Endothelial cell (in vitro differentiated cells): ENCODE results near the gene ZNF638. TPM values are rescaled to one million over a fixed set of nuclear protein-coding genes. Genes with fewer than 3 reads are reported as not detected.

Experiments used
- DNase-seq: peaks from one replicate; pipeline ENCODE4 v3.0.0; 2021; ENCODE audit warnings: low spot score
- H3K27ac Mint-ChIP-seq: one replicate; pipeline ENCODE4 v1.8.0; 2021; ENCODE audit warnings: mixed read lengths, inconsistent platforms; ENCODE audit not compliant: unreplicated experiment
- H3K27me3 Mint-ChIP-seq: one replicate; pipeline ENCODE4 v1.8.0; 2021; ENCODE audit warnings: mild to moderate bottlenecking, moderate library complexity, mixed read lengths, inconsistent platforms; ENCODE audit not compliant: unreplicated experiment
- H3K36me3 Mint-ChIP-seq: one replicate; pipeline ENCODE4 v1.8.0; 2021; ENCODE audit warnings: mild to moderate bottlenecking, low read depth, mixed read lengths, inconsistent platforms; ENCODE audit not compliant: unreplicated experiment
- H3K4me1 Mint-ChIP-seq: one replicate; pipeline ENCODE4 v1.8.0; 2021; ENCODE audit warnings: mild to moderate bottlenecking, mixed read lengths, inconsistent platforms; ENCODE audit not compliant: unreplicated experiment
- H3K4me3 Mint-ChIP-seq: one replicate; pipeline ENCODE4 v1.8.0; 2021; ENCODE audit warnings: mild to moderate bottlenecking, mixed read lengths, inconsistent platforms; ENCODE audit not compliant: unreplicated experiment
- H3K9me3 Mint-ChIP-seq: one replicate; pipeline ENCODE4 v1.8.0; 2021; ENCODE audit warnings: mixed read lengths, inconsistent platforms; ENCODE audit not compliant: unreplicated experiment
- total RNA-seq: library from RNA; stranded (reverse); fragmentation: NEBNext Ultra II Directional; extraction: Animal tissue kit (Norgen Biotek cat#: 25700); gene quantifications from one replicate; pipeline ENCODE4 v1.2.1, GENCODE V29; 2021; ENCODE audit not compliant: unreplicated experiment
- TF ChIP-seq, protein P1 (sequence below): fragments of 200-600 bp; sonication (generic); IDR thresholded peaks from one replicate; pipeline ENCODE4 v1.5.0; 2021; ENCODE audit warnings: antibody characterized with exemption; ENCODE audit not compliant: unreplicated experiment

The ZNF638 gene
- total RNA-seq, 1 donor from 2014 or later: 144 TPM

- H3K4me3 Mint-ChIP-seq: peak overlapping the region; percentile 75
- H3K9me3 Mint-ChIP-seq: no peaks in the 10 kb centered on the region
- peaks cover 5% of the 10 kb centered on the region for H3K36me3 Mint-ChIP-seq
- H3K27ac Mint-ChIP-seq: peak overlapping the region; percentile 65
- TF ChIP-seq, protein P1, sequence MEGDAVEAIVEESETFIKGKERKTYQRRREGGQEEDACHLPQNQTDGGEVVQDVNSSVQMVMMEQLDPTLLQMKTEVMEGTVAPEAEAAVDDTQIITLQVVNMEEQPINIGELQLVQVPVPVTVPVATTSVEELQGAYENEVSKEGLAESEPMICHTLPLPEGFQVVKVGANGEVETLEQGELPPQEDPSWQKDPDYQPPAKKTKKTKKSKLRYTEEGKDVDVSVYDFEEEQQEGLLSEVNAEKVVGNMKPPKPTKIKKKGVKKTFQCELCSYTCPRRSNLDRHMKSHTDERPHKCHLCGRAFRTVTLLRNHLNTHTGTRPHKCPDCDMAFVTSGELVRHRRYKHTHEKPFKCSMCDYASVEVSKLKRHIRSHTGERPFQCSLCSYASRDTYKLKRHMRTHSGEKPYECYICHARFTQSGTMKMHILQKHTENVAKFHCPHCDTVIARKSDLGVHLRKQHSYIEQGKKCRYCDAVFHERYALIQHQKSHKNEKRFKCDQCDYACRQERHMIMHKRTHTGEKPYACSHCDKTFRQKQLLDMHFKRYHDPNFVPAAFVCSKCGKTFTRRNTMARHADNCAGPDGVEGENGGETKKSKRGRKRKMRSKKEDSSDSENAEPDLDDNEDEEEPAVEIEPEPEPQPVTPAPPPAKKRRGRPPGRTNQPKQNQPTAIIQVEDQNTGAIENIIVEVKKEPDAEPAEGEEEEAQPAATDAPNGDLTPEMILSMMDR: no peak
- DNase-seq: no peak
- H3K4me1 Mint-ChIP-seq: peaks cover 46% of the 10 kb centered on the region
- H3K27me3 Mint-ChIP-seq: peaks cover 4% of the 10 kb centered on the region
Measured at GRCh38 chr2:71419145-71419544, 87.6 kb downstream of the ZNF638 start.

- DNase-seq: no peak
- H3K27ac Mint-ChIP-seq: no peak overlapping the region
- no peaks in the 10 kb centered on the region for H3K9me3 Mint-ChIP-seq
- peaks cover 4% of the 10 kb centered on the region for H3K27me3 Mint-ChIP-seq
- TF ChIP-seq, protein P1: no peak
- no peak overlapping the region for H3K4me3 Mint-ChIP-seq
- peaks cover 12% of the 10 kb centered on the region for H3K36me3 Mint-ChIP-seq
- H3K4me1 Mint-ChIP-seq: peaks cover 55% of the 10 kb centered on the region
Measured at GRCh38 chr2:71419976-71420375, 88.4 kb downstream of the ZNF638 start.

DNA sequence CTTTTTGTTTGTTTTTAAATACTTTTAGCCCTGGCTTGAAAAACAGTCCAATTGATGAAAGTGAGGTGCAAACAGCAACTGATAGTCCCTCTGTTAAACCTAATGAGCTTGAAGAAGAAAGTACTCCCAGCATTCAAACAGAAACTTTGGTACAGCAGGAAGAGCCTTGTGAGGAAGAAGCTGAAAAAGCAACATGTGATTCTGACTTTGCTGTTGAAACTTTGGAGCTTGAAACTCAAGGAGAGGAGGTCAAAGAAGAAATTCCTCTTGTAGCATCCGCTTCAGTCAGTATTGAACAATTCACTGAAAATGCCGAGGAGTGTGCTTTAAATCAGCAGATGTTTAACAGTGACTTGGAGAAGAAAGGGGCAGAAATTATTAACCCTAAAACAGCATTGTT lies 91.2 kb downstream of the ZNF638 start:
- H3K9me3 Mint-ChIP-seq: no peaks in the 10 kb centered on the region
- peaks cover 58% of the 10 kb centered on the region for H3K4me1 Mint-ChIP-seq
- peaks cover 2% of the 10 kb centered on the region for H3K27me3 Mint-ChIP-seq
- H3K4me3 Mint-ChIP-seq: peak overlapping the region; percentile 21
- peak overlapping the region; percentile 91 for H3K27ac Mint-ChIP-seq
- DNase-seq: no peak
- TF ChIP-seq, protein P1: no peak
- peaks cover 27% of the 10 kb centered on the region for H3K36me3 Mint-ChIP-seq

- TF ChIP-seq, protein P1: no peak
- Mint-ChIP-seq H3K27me3 (peaks cover 2% of the 10 kb centered on the region), H3K9me3 (no peaks in the 10 kb centered on the region), H3K27ac (peak overlapping the region; percentile 91), H3K36me3 (peaks cover 36% of the 10 kb centered on the region), H3K4me3 (peak overlapping the region; percentile 49), H3K4me1 (peaks cover 56% of the 10 kb centered on the region)
- peak; percentile 32 for DNase-seq
Measured at GRCh38 chr2:71423817-71424420, 92.3 kb downstream of the ZNF638 start.

GRCh38 chr2:71426721-71427120 lies 95.1 kb downstream of the ZNF638 start:
- Mint-ChIP-seq H3K27me3 (no peaks in the 10 kb centered on the region), H3K9me3 (no peaks in the 10 kb centered on the region), H3K27ac (no peak overlapping the region), H3K4me3 (no peak overlapping the region), H3K4me1 (peaks cover 38% of the 10 kb centered on the region), H3K36me3 (peaks cover 45% of the 10 kb centered on the region)
- TF ChIP-seq, protein P1: no peak
- no peak for DNase-seq
